B cell (primary cell): ENCODE data around the gene PAK2. TPM values are rescaled to one million over a fixed set of nuclear protein-coding genes. Genes with fewer than 3 reads are reported as not detected.

Source experiments
- ATAC-seq: fragments of 200-7000 bp; cut with Tn5 transposase; one replicate; pipeline ENCODE4 v1.10.0; 2021; ENCODE audit warnings: low read depth, mild to moderate bottlenecking, moderate number of reproducible peaks, moderate library complexity
- CTCF ChIA-PET: fragments of 350-600 bp; sonication (Branson Sonifier 250); formaldehyde crosslinking; loops from one replicate; lab custom pipeline; 2021; ENCODE audit warnings: antibody characterized with exemption, inconsistent platforms; lab: Charles Lee
- POLR2A ChIA-PET: fragments of 350-600 bp; sonication (Branson Sonifier 250); formaldehyde crosslinking; loops from one replicate; lab custom pipeline; 2021; ENCODE audit warnings: antibody characterized with exemption; lab: Charles Lee
- DNase-seq: peaks from one replicate; pipeline ENCODE4 v3.0.0; 2013
- H2AFZ ChIP-seq: 2 replicates; pipeline ENCODE4 v1.6.1; 2012; ENCODE audit warnings: mild to moderate bottlenecking, low read depth, low read length; ENCODE audit not compliant: insufficient read depth, poor library complexity, severe bottlenecking
- H3K27ac ChIP-seq, 2 donors: 1 replicate in 1 of 2; 2 replicates in 1 of 2; pipeline ENCODE4 v1.5.1; 2012 to 2013; ENCODE audit warnings: low read length in 2 of 2, mild to moderate bottlenecking in 2 of 2, moderate library complexity in 1 of 2
- H3K27me3 ChIP-seq, 4 experiments: fragments of 200-600 bp in 1 of 4; sonication (generic) in 1 of 4; replicated peaks in 1 of 4; 1 replicate in 2 of 4; 2 replicates in 2 of 4; pipeline versions ENCODE4 v1.6.1 to v1.7.0; 2013 to 2016; ENCODE audit warnings: low read length in 3 of 4, mild to moderate bottlenecking in 2 of 4, mixed read lengths in 1 of 4, moderate library complexity in 1 of 4; ENCODE audit not compliant: insufficient read depth in 4 of 4, control insufficient read depth in 3 of 4; ENCODE audit errors: control extremely low read depth in 1 of 4
- H3K36me3 ChIP-seq, 2 experiments: replicated peaks in 1 of 2; 1 replicate in 1 of 2; 2 replicates in 1 of 2; pipeline versions ENCODE4 v1.6.1 to v1.7.1; 2013; ENCODE audit warnings: low read length in 1 of 2; ENCODE audit not compliant: insufficient read depth in 2 of 2, control insufficient read depth in 1 of 2; ENCODE audit errors: control extremely low read depth in 1 of 2, extremely low read depth in 1 of 2
- H3K4me1 ChIP-seq, 2 donors: fragments of 200-600 bp in 1 of 2; sonication (generic) in 1 of 2; 1 replicate in 1 of 2; 2 replicates in 1 of 2; pipeline versions ENCODE4 v1.5.1 to v1.6.1; 2013 to 2017; ENCODE audit warnings: low read length in 2 of 2; ENCODE audit not compliant: control insufficient read depth in 2 of 2, insufficient read depth in 2 of 2
- H3K4me2 ChIP-seq: replicated peaks from 2 replicates; pipeline ENCODE3; 2012; ENCODE audit warnings: mild to moderate bottlenecking, low read depth, low read length; ENCODE audit not compliant: poor library complexity, severe bottlenecking
- H3K4me3 ChIP-seq, 5 experiments: fragments of 200-600 bp in 1 of 5; sonication (generic) in 1 of 5; 1 replicate in 3 of 5; 2 replicates in 2 of 5; pipeline versions ENCODE4 v1.5.1 to v1.7.0; 2011 to 2016; ENCODE audit warnings: low read length in 4 of 5, mild to moderate bottlenecking in 4 of 5, low read depth in 2 of 5, control low read depth in 1 of 5, moderate library complexity in 1 of 5; ENCODE audit not compliant: insufficient read depth in 1 of 5; ENCODE audit errors: control extremely low read depth in 1 of 5, extremely low read depth in 1 of 5
- H3K79me2 ChIP-seq: fragments of 200-600 bp; sonication (generic); one replicate; pipeline ENCODE4 v1.6.0; 2016; ENCODE audit warnings: low read length; ENCODE audit not compliant: control insufficient read depth, insufficient read depth
- H3K9ac ChIP-seq: fragments of 200-600 bp; sonication (generic); 2 replicates; pipeline ENCODE4 v1.6.1; 2017; ENCODE audit warnings: mild to moderate bottlenecking, low read length, moderate library complexity
- H3K9me3 ChIP-seq, 3 donors: one replicate each; pipeline versions ENCODE4 v1.6.1 to v1.7.1; 2013; ENCODE audit warnings: low read length in 2 of 3; ENCODE audit not compliant: control insufficient read depth in 2 of 3, insufficient read depth in 1 of 3; ENCODE audit errors: control extremely low read depth in 1 of 3
- H4K20me1 ChIP-seq: 2 replicates; pipeline ENCODE4 v1.6.0; 2012; ENCODE audit warnings: mild to moderate bottlenecking, low read length; ENCODE audit not compliant: insufficient read depth, control insufficient read depth, poor library complexity, severe bottlenecking
- H3K27ac Mint-ChIP-seq: one replicate; pipeline ENCODE4 v1.8.0; 2021; ENCODE audit warnings: mixed read lengths
- H3K27me3 Mint-ChIP-seq: one replicate; pipeline ENCODE4 v1.8.0; 2021; ENCODE audit warnings: mixed read lengths
- H3K4me1 Mint-ChIP-seq: one replicate; pipeline ENCODE4 v1.8.0; 2021; ENCODE audit warnings: mixed read lengths
- H3K4me3 Mint-ChIP-seq: one replicate; pipeline ENCODE4 v1.8.0; 2021; ENCODE audit warnings: mixed read lengths
- H3K9me3 Mint-ChIP-seq: one replicate; pipeline ENCODE4 v1.8.0; 2022; ENCODE audit warnings: mixed read lengths; ENCODE audit not compliant: insufficient read depth
- CTCF ChIP-seq: fragments of 200-600 bp; IDR thresholded peaks from one replicate; pipeline ENCODE4 v1.8.0; 2022; ENCODE audit warnings: antibody characterized with exemption, mild to moderate bottlenecking
- EZH2 ChIP-seq: IDR thresholded peaks from 2 replicates; pipeline ENCODE4 v1.6.1; 2012; ENCODE audit warnings: borderline replicate concordance, low read depth, mild to moderate bottlenecking, moderate library complexity, low read length; ENCODE audit not compliant: insufficient read depth, poor library complexity, severe bottlenecking
- WGBS: methylation state at CpG from one replicate; pipeline ENCODE4 v1.1.5; 2013; ENCODE audit warnings: missing lambda C conversion rate; ENCODE audit not compliant: insufficient coverage; 5-methylcytosine and 5-hydroxymethylcytosine counted together
- intact Hi-C: fragments of 100-400 bp; cut with micrococcal nuclease; formaldehyde crosslinking; loops from one replicate; pipeline ENCODE4 v1.10.0; 2022
- polyA plus RNA-seq: library from polyadenylated mRNA; depleted of rRNA; stranded (reverse); fragments of >200 nt; gene quantifications from 2 replicates; pipeline ENCODE4 v1.2.3, GENCODE V29; 2012
- total RNA-seq, 2 donors: library from RNA; stranded (reverse); fragments of 120-200 nt in 1 of 2; gene quantifications; 1 replicate in 1 of 2; 2 replicates in 1 of 2; pipeline versions ENCODE4 v1.2.3 to v1.2.4, GENCODE V29; 2013 to 2022

Gene PAK2
- total and polyA plus RNA-seq, 2 donors (not counting 1 experiment from before 2014, with no cell fraction given), result 16.4 to 81.7 TPM

- Histone ChIP-seq H3K79me2 (peaks cover 97% of the 10 kb centered on the region), H3K4me3 (no peak overlapping the region), H3K4me1 (peaks cover 20 to 29% of the 10 kb centered on the region in 2 donors), H3K36me3 (peaks cover 2 to 11% of the 10 kb centered on the region in 2 experiments), H3K4me2 (peak overlapping the region; percentile 4), H3K9ac (no peak overlapping the region), H3K27me3 (no peaks in the 10 kb centered on the region), H2AFZ (no peak overlapping the region), H3K27ac (peak overlapping the region in 1 of 2 donors; percentile 40), H3K9me3 (no peaks in the 10 kb centered on the region), H4K20me1 (peaks cover 87% of the 10 kb centered on the region)
- ChIA-PET POLR2A (no interaction called here), CTCF (no interaction called here)
- DNase-seq (no peak), ATAC-seq (no peak)
- Mint-ChIP-seq H3K27ac (peak overlapping the region; percentile 50), H3K4me3 (no peak overlapping the region), H3K27me3 (no peaks in the 10 kb centered on the region), H3K9me3 (no peaks in the 10 kb centered on the region), H3K4me1 (peaks cover 67% of the 10 kb centered on the region)
- intact Hi-C loops, result no loop called here
- 63% methylated on average over 1 of the region's 5 CpGs for WGBS
- TF ChIP-seq CTCF, result no peak
- TF ChIP-seq EZH2, result no peak
Observed at GRCh38 chr3:196774191-196774820, 34.6 kb downstream of the PAK2 start.

GRCh38 chr3:196774848-196775422 is 35.3 kb downstream of the PAK2 start:
- H3K27ac ChIP-seq, result peak overlapping the region in 1 of 2 donors; percentile 40
- no peak for DNase-seq
- H3K4me3 ChIP-seq, result no peak overlapping the region
- H3K9me3 ChIP-seq, result no peaks in the 10 kb centered on the region
- H3K36me3 ChIP-seq, result peaks cover 2 to 14% of the 10 kb centered on the region in 2 experiments
- H3K79me2 ChIP-seq, result peaks cover 97% of the 10 kb centered on the region
- ATAC-seq, result no peak
- no peaks in the 10 kb centered on the region for H3K27me3 ChIP-seq
- Mint-ChIP-seq H3K4me1 (peaks cover 65% of the 10 kb centered on the region), H3K4me3 (no peak overlapping the region), H3K9me3 (no peaks in the 10 kb centered on the region), H3K27me3 (no peaks in the 10 kb centered on the region), H3K27ac (peak overlapping the region; percentile 50)
- H3K4me1 ChIP-seq, result peaks cover 20 to 29% of the 10 kb centered on the region in 2 donors
- POLR2A ChIA-PET, result no interaction called here
- H2AFZ ChIP-seq, result no peak overlapping the region
- H4K20me1 ChIP-seq, result peaks cover 87% of the 10 kb centered on the region
- CTCF ChIA-PET, result no interaction called here
- intact Hi-C loops, result no loop called here
- no CpG with 5 or more reads among the region's 6 CpGs for WGBS
- no peak overlapping the region for H3K9ac ChIP-seq
- H3K4me2 ChIP-seq, result no peak overlapping the region
- TF ChIP-seq CTCF (no peak), EZH2 (no peak)
